HepG2 (cell line): Measurements from ENCODE around the gene HOXD8. TPM values are rescaled to one million over a fixed set of nuclear protein-coding genes. Genes with fewer than 3 reads are reported as not detected.

ENCODE experiments used
- ATAC-seq: fragments of 200-7000 bp; cut with Tn5 transposase; 3 replicates; pipeline ENCODE4 v1.9.1; 2020; ENCODE audit warnings: mild to moderate bottlenecking, moderate library complexity
- BruUV-seq: library from RNA; stranded (reverse); fragments of 400-500 nt; replicated peaks from 2 replicates; lab custom pipeline; 2021; lab: Mats Ljungman, UMichigan
- CTCF ChIA-PET: fragments of 300-600 bp; formaldehyde crosslinking; extraction: SDS; loops from one replicate; lab custom pipeline; 2021; ENCODE audit warnings: low total read pairs, inconsistent platforms, low intra/inter-chr PET ratio; lab: Yijun Ruan, JAX
- POLR2A ChIA-PET: fragments of 350-600 bp; sonication (Branson Sonifier 250); formaldehyde crosslinking; loops from one replicate; lab custom pipeline; 2020; ENCODE audit warnings: antibody characterized with exemption, inconsistent platforms; lab: Yijun Ruan, JAX
- DNase-seq: peaks from one replicate; pipeline ENCODE4 v3.0.0-alpha.2; 2015; ENCODE audit warnings: low spot score
- FAIRE-seq: peaks from 3 replicates; lab custom pipeline; 2011; peaks lifted over from hg19 to GRCh38; lab: Jason Lieb, UNC
- H2AFZ ChIP-seq: one replicate; pipeline ENCODE4 v1.6.1; 2011; ENCODE audit warnings: low read length, inconsistent platforms
- H3K27ac ChIP-seq: fragments of 300-600 bp; 3 replicates; pipeline ENCODE4 v1.8.0; 2011; ENCODE audit warnings: mixed run types, mild to moderate bottlenecking, mixed read lengths, low read length, inconsistent platforms; ENCODE audit not compliant: insufficient read depth; ENCODE audit errors: extremely low read length
- H3K27me3 ChIP-seq, 2 experiments: fragments of 200-600 bp in 1 of 2; 2 replicates in 1 of 2; 3 replicates in 1 of 2; pipeline versions ENCODE4 v1.6.0 to v1.8.0; 2011; ENCODE audit warnings: low read length in 2 of 2, mild to moderate bottlenecking in 2 of 2, moderate library complexity in 2 of 2, inconsistent platforms in 1 of 2; ENCODE audit not compliant: insufficient read depth in 2 of 2, control insufficient read depth in 1 of 2
- H3K36me3 ChIP-seq, 2 experiments: fragments of 200-600 bp in 1 of 2; replicated peaks in 1 of 2; 2 replicates in 1 of 2; 3 replicates in 1 of 2; pipeline versions ENCODE4 v1.5.1 to v1.8.0; 2011; ENCODE audit warnings: low read length in 2 of 2, inconsistent platforms in 1 of 2; ENCODE audit not compliant: insufficient read depth in 2 of 2, control insufficient read depth in 1 of 2
- H3K4me1 ChIP-seq: 2 replicates; pipeline ENCODE4 v1.5.1; 2012; ENCODE audit warnings: low read length, inconsistent platforms; ENCODE audit not compliant: insufficient read depth
- H3K4me2 ChIP-seq: 2 replicates; pipeline ENCODE4 v1.6.0; 2011; ENCODE audit warnings: low read depth, low read length, inconsistent platforms
- H3K4me3 ChIP-seq, 3 experiments: fragments of 200-600 bp in 1 of 3; sonication (generic), shearing (Covaris generic) in 1 of 3; replicated peaks in 1 of 3; 2 replicates each; pipeline ENCODE4 v1.5.1; 2011 to 2016; ENCODE audit warnings: low read length in 3 of 3, inconsistent platforms in 2 of 3, low read depth in 2 of 3, mild to moderate bottlenecking in 2 of 3, control low read depth in 1 of 3, mixed read lengths in 1 of 3; ENCODE audit not compliant: insufficient read depth in 1 of 3
- H3K79me2 ChIP-seq: one replicate; pipeline ENCODE4 v1.6.1; 2011; ENCODE audit warnings: low read length, inconsistent platforms; ENCODE audit not compliant: insufficient read depth
- H3K9ac ChIP-seq: 2 replicates; pipeline ENCODE4 v1.6.0; 2011; ENCODE audit warnings: mild to moderate bottlenecking, low read depth, low read length, inconsistent platforms; ENCODE audit not compliant: insufficient read depth
- H3K9me3 ChIP-seq: 2 replicates; pipeline ENCODE4 v1.5.1; 2012; ENCODE audit warnings: mild to moderate bottlenecking, low read length
- H4K20me1 ChIP-seq: 2 replicates; pipeline ENCODE4 v1.6.0; 2011; ENCODE audit warnings: inconsistent platforms, mild to moderate bottlenecking, low read length, moderate library complexity; ENCODE audit not compliant: insufficient read depth
- AGO1 ChIP-seq: fragments of 200-400 bp; formaldehyde crosslinking; IDR thresholded peaks from 2 replicates; pipeline ENCODE4 v1.6.1; 2017; ENCODE audit warnings: mild to moderate bottlenecking, low read depth, low read length, moderate library complexity; ENCODE audit not compliant: poor library complexity, severe bottlenecking
- ATF6 ChIP-seq: sonication (generic); formaldehyde crosslinking; conservative IDR thresholded peaks from 2 replicates; pipeline ENCODE4 v1.4.0; 2020; ENCODE audit warnings: missing genetic modification reagents
- BCLAF1 ChIP-seq: fragments of 450-650 bp; IDR thresholded peaks from 2 replicates; pipeline ENCODE4 v1.6.1; 2017; ENCODE audit warnings: mild to moderate bottlenecking
- CBX2 ChIP-seq, 2 experiments: fragments of 200-600 bp in 1 of 2; sonication (generic); formaldehyde crosslinking in 1 of 2; IDR thresholded peaks; 2 replicates each; pipeline versions ENCODE4 v1.7.0 to v1.8.1; 2018 to 2022; ENCODE audit warnings: low read depth in 2 of 2, low read length in 1 of 2, mild to moderate bottlenecking in 1 of 2, missing genetic modification reagents in 1 of 2
- ERF ChIP-seq: IDR thresholded peaks from 2 replicates; pipeline ENCODE4 v1.6.1; 2018; ENCODE audit warnings: missing biosample characterization, missing genetic modification reagents
- EZH2 ChIP-seq: conservative IDR thresholded peaks from 2 replicates; pipeline ENCODE4 v1.6.1; 2012; ENCODE audit warnings: mild to moderate bottlenecking, low read depth, low read length, moderate library complexity
- GPBP1L1 ChIP-seq: sonication (generic); formaldehyde crosslinking; IDR thresholded peaks from 2 replicates; pipeline ENCODE4 v1.5.0; 2020; ENCODE audit warnings: mild to moderate bottlenecking, missing genetic modification reagents
- MLX ChIP-seq: IDR thresholded peaks from 2 replicates; pipeline ENCODE4 v1.6.1; 2016
- NCOA1 ChIP-seq: sonication (generic); formaldehyde crosslinking; IDR thresholded peaks from 2 replicates; pipeline ENCODE4 v1.9.0; 2021; ENCODE audit warnings: missing genetic modification reagents
- NFE2 ChIP-seq: sonication (generic); formaldehyde crosslinking; IDR thresholded peaks from 2 replicates; pipeline ENCODE4 v1.4.0; 2020; ENCODE audit warnings: missing genetic modification reagents
- POLR2AphosphoS2 ChIP-seq: IDR thresholded peaks from 2 replicates; pipeline ENCODE4 v1.6.1; 2011; ENCODE audit warnings: low read depth, low read length, improper control_type of control experiment
- TBX3 ChIP-seq: fragments of 450-650 bp; IDR thresholded peaks from 2 replicates; pipeline ENCODE4 v1.6.1; 2017; ENCODE audit warnings: antibody characterized with exemption, mild to moderate bottlenecking, inconsistent platforms, borderline replicate concordance
- ZFP37 ChIP-seq: sonication (generic); formaldehyde crosslinking; IDR thresholded peaks from 2 replicates; pipeline ENCODE4 v1.4.0; 2020; ENCODE audit warnings: missing genetic modification reagents, borderline replicate concordance
- ZFP62 ChIP-seq: sonication (generic); formaldehyde crosslinking; IDR thresholded peaks from 2 replicates; pipeline ENCODE4 v1.4.0; 2020; ENCODE audit warnings: missing genetic modification reagents
- ZNF234 ChIP-seq: sonication (generic); formaldehyde crosslinking; conservative IDR thresholded peaks from 2 replicates; pipeline ENCODE4 v1.5.1; 2020; ENCODE audit warnings: mild to moderate bottlenecking, missing genetic modification reagents
- WGBS: methylation state at CpG from one replicate; pipeline ENCODE4 v1.1.6; 2017; ENCODE audit warnings: low lambda C conversion rate; 5-methylcytosine and 5-hydroxymethylcytosine counted together
- in situ Hi-C: cut with HindIII; loops from 2 replicates; pipeline ENCODE4 v1.10.0; 2017; ENCODE audit warnings: low pct_unique_long_range_greater_than_20kb; ENCODE audit not compliant: extremely low pct_ligation_motif_present
- intact Hi-C: fragments of 100-400 bp; cut with micrococcal nuclease; formaldehyde crosslinking; loops from one replicate; pipeline ENCODE4 v1.10.0; 2022; ENCODE audit not compliant: unreplicated experiment
- polyA plus RNA-seq, 8 experiments: library from polyadenylated mRNA; depleted of rRNA in 3 of 8; stranded (reverse) in 7 of 8; unstranded in 1 of 8; fragments of >200 nt; fragmentation: Illumina TruSeq in 4 of 8; extraction: Trizol in 4 of 8; gene quantifications; 2 replicates each; pipeline versions ENCODE4 v1.2.1 to v1.2.3, GENCODE V29; 2011 to 2016; ENCODE audit warnings: low read depth in 4 of 8, missing spikeins in 1 of 8, mixed read lengths in 1 of 8; ENCODE audit not compliant: insufficient read depth in 1 of 8
- total RNA-seq, 5 experiments: library from RNA; depleted of rRNA; stranded (reverse); fragments of >200 nt; fragmentation: Illumina TruSeq; extraction: Trizol; gene quantifications; 2 replicates each; pipeline ENCODE4 v1.2.3, GENCODE V29; 2016; ENCODE audit warnings: low read depth in 1 of 5

HOXD8 gene
- total and polyA plus RNA-seq, 2 of the 13 experiments (the other 11 are each of a cell fraction or from before 2014, with no cell fraction given): not detected

GRCh38 chr2:176083796-176084261 is 45.7 kb upstream of the HOXD8 start, which contains the start of gene EVX2 (continued):
- TF ChIP-seq ATF6 (CRISPR knock-in tag): no peak

GRCh38 chr2:176084611-176085119 is 44.8 kb upstream of the HOXD8 start:
- H3K79me2 ChIP-seq: no peaks in the 10 kb centered on the region
- no peaks in the 10 kb centered on the region for H3K9me3 ChIP-seq
- intact Hi-C loops (no loop called here), in situ Hi-C loops (no loop called here)
- TF ChIP-seq TBX3 (no peak), MLX (CRISPR knock-in tag) (no peak), ERF (CRISPR knock-in tag) (no peak), AGO1 (no peak), POLR2AphosphoS2 (no peak), GPBP1L1 (CRISPR knock-in tag) (no peak), NFE2 (no peak), CBX2 (IDR thresholded peaks at IDR 0.05; ENCODE audit: low read depth, low read length) (peak; percentile 89), CBX2 (CRISPR knock-in tag; IDR thresholded peaks at IDR 0.05; ENCODE audit: low read depth) (no peak), ZFP62 (CRISPR knock-in tag) (no peak), ZNF234 (no peak), NCOA1 (no peak), BCLAF1 (no peak), EZH2 (peak; percentile 93; the same call in 1 of the 2 replicates), ZFP37 (no peak)
- no peaks in the 10 kb centered on the region for H3K36me3 ChIP-seq
- CTCF ChIA-PET: no interaction called here
- no peaks in the 10 kb centered on the region for H4K20me1 ChIP-seq
- H3K27ac ChIP-seq: no peak overlapping the region
- no TSS peak for BruUV-seq
- ATAC-seq: no peak
- 28% methylated on average over 26 of the region's 26 CpGs for WGBS
- H3K4me1 ChIP-seq: peaks cover 25% of the 10 kb centered on the region
- peaks cover 12 to 82% of the 10 kb centered on the region in 2 experiments; a peak in 4 of 5 replicates for H3K27me3 ChIP-seq
- H3K4me2 ChIP-seq: no peak overlapping the region
- H2AFZ ChIP-seq: no peak overlapping the region
- FAIRE-seq: no peak
- no peak overlapping the region for H3K9ac ChIP-seq
- POLR2A ChIA-PET: no interaction called here
- no peak overlapping the region for H3K4me3 ChIP-seq
- DNase-seq: no peak
